GM12892 (cell line): ENCODE measurements around the gene CASP3.

Experiments used
- POLR2A ChIP-seq: IDR thresholded peaks from 2 replicates; pipeline ENCODE4 v1.6.1; 2011; ENCODE audit warnings: low read depth, low read length, control low read depth
- POLR2AphosphoS5 ChIP-seq: IDR thresholded peaks from 2 replicates; pipeline ENCODE4 v1.6.1; 2011; ENCODE audit warnings: low read depth, low read length, control low read depth
- TAF1 ChIP-seq: IDR thresholded peaks from 2 replicates; pipeline ENCODE4 v1.6.1; 2011; ENCODE audit warnings: low read depth, mild to moderate bottlenecking, control low read depth, low read length, borderline replicate concordance

- TF ChIP-seq POLR2AphosphoS5 (no peak), POLR2A (no peak), TAF1 (no peak)
Measured at GRCh38 chr4:184636144-184636543, 13.1 kb downstream of the CASP3 start.
